HepG2 (cell line): ENCODE results near the gene RGS7. TPM values are rescaled to one million over a fixed set of nuclear protein-coding genes. Genes with fewer than 3 reads are reported as not detected.

ENCODE experiments used
- ATAC-seq: fragments of 200-7000 bp; cut with Tn5 transposase; 3 replicates; pipeline ENCODE4 v1.9.1; 2020; ENCODE audit warnings: mild to moderate bottlenecking, moderate library complexity
- BruUV-seq: library from RNA; stranded (reverse); fragments of 400-500 nt; replicated peaks from 2 replicates; lab custom pipeline; 2021; lab: Mats Ljungman, UMichigan
- CTCF ChIA-PET: fragments of 300-600 bp; formaldehyde crosslinking; extraction: SDS; loops from one replicate; lab custom pipeline; 2021; ENCODE audit warnings: low total read pairs, inconsistent platforms, low intra/inter-chr PET ratio; lab: Yijun Ruan, JAX
- POLR2A ChIA-PET: fragments of 350-600 bp; sonication (Branson Sonifier 250); formaldehyde crosslinking; loops from one replicate; lab custom pipeline; 2020; ENCODE audit warnings: antibody characterized with exemption, inconsistent platforms; lab: Yijun Ruan, JAX
- DNase-seq: peaks from one replicate; pipeline ENCODE4 v3.0.0-alpha.2; 2015; ENCODE audit warnings: low spot score
- FAIRE-seq: peaks from 3 replicates; lab custom pipeline; 2011; peaks lifted over from hg19 to GRCh38; lab: Jason Lieb, UNC
- H2AFZ ChIP-seq: one replicate; pipeline ENCODE4 v1.6.1; 2011; ENCODE audit warnings: low read length, inconsistent platforms
- H3K27ac ChIP-seq: fragments of 300-600 bp; 3 replicates; pipeline ENCODE4 v1.8.0; 2011; ENCODE audit warnings: mixed run types, mild to moderate bottlenecking, mixed read lengths, low read length, inconsistent platforms; ENCODE audit not compliant: insufficient read depth; ENCODE audit errors: extremely low read length
- H3K27me3 ChIP-seq, 2 experiments: fragments of 200-600 bp in 1 of 2; 2 replicates in 1 of 2; 3 replicates in 1 of 2; pipeline versions ENCODE4 v1.6.0 to v1.8.0; 2011; ENCODE audit warnings: low read length in 2 of 2, mild to moderate bottlenecking in 2 of 2, moderate library complexity in 2 of 2, inconsistent platforms in 1 of 2; ENCODE audit not compliant: insufficient read depth in 2 of 2, control insufficient read depth in 1 of 2
- H3K36me3 ChIP-seq, 2 experiments: fragments of 200-600 bp in 1 of 2; replicated peaks in 1 of 2; 2 replicates in 1 of 2; 3 replicates in 1 of 2; pipeline versions ENCODE4 v1.5.1 to v1.8.0; 2011; ENCODE audit warnings: low read length in 2 of 2, inconsistent platforms in 1 of 2; ENCODE audit not compliant: insufficient read depth in 2 of 2, control insufficient read depth in 1 of 2
- H3K4me1 ChIP-seq: 2 replicates; pipeline ENCODE4 v1.5.1; 2012; ENCODE audit warnings: low read length, inconsistent platforms; ENCODE audit not compliant: insufficient read depth
- H3K4me2 ChIP-seq: 2 replicates; pipeline ENCODE4 v1.6.0; 2011; ENCODE audit warnings: low read depth, low read length, inconsistent platforms
- H3K4me3 ChIP-seq, 3 experiments: fragments of 200-600 bp in 1 of 3; sonication (generic), shearing (Covaris generic) in 1 of 3; replicated peaks in 1 of 3; 2 replicates each; pipeline ENCODE4 v1.5.1; 2011 to 2016; ENCODE audit warnings: low read length in 3 of 3, inconsistent platforms in 2 of 3, low read depth in 2 of 3, mild to moderate bottlenecking in 2 of 3, control low read depth in 1 of 3, mixed read lengths in 1 of 3; ENCODE audit not compliant: insufficient read depth in 1 of 3
- H3K79me2 ChIP-seq: one replicate; pipeline ENCODE4 v1.6.1; 2011; ENCODE audit warnings: low read length, inconsistent platforms; ENCODE audit not compliant: insufficient read depth
- H3K9ac ChIP-seq: 2 replicates; pipeline ENCODE4 v1.6.0; 2011; ENCODE audit warnings: mild to moderate bottlenecking, low read depth, low read length, inconsistent platforms; ENCODE audit not compliant: insufficient read depth
- H3K9me3 ChIP-seq: 2 replicates; pipeline ENCODE4 v1.5.1; 2012; ENCODE audit warnings: mild to moderate bottlenecking, low read length
- H4K20me1 ChIP-seq: 2 replicates; pipeline ENCODE4 v1.6.0; 2011; ENCODE audit warnings: inconsistent platforms, mild to moderate bottlenecking, low read length, moderate library complexity; ENCODE audit not compliant: insufficient read depth
- ASH2L ChIP-seq: fragments of 300-600, 200-600 bp; sonication (generic); IDR thresholded peaks from 2 replicates; pipeline ENCODE4 v1.7.0; 2017; ENCODE audit warnings: low read depth, mild to moderate bottlenecking, moderate library complexity, mixed read lengths, low read length; ENCODE audit not compliant: insufficient read length
- ATF5 ChIP-seq: sonication (generic); formaldehyde crosslinking; IDR thresholded peaks from 2 replicates; pipeline ENCODE4 v1.4.0; 2020; ENCODE audit warnings: mild to moderate bottlenecking, low read depth, missing genetic modification reagents
- KLF12 ChIP-seq: sonication (generic); formaldehyde crosslinking; IDR thresholded peaks from 2 replicates; pipeline ENCODE4 v1.4.0; 2020; ENCODE audit warnings: missing genetic modification reagents, borderline replicate concordance
- KLF16 ChIP-seq, 2 experiments: sonication (generic) in 1 of 2; formaldehyde crosslinking in 1 of 2; IDR thresholded peaks; 2 replicates each; pipeline versions ENCODE4 v1.6.1 to v1.8.0; 2016 to 2023; ENCODE audit warnings: missing genetic modification reagents in 2 of 2, missing compliant biosample characterization in 1 of 2
- NCOA2 ChIP-seq: sonication (generic); formaldehyde crosslinking; IDR thresholded peaks from 2 replicates; pipeline ENCODE4 v1.8.0; 2022; ENCODE audit warnings: inconsistent platforms
- PCBP2 ChIP-seq: fragments of 200-400 bp; formaldehyde crosslinking; optimal IDR thresholded peaks from 2 replicates; pipeline ENCODE3; 2018; ENCODE audit warnings: low read length, low read depth; ENCODE audit not compliant: poor library complexity, severe bottlenecking
- SNRNP70 ChIP-seq: fragments of 200-400 bp; formaldehyde crosslinking; IDR thresholded peaks from 2 replicates; pipeline ENCODE4 v1.6.1; 2017; ENCODE audit warnings: mild to moderate bottlenecking, low read depth, low read length, moderate library complexity
- U2AF1 ChIP-seq: fragments of 200-400 bp; formaldehyde crosslinking; optimal IDR thresholded peaks from 2 replicates; pipeline ENCODE3; 2017; ENCODE audit warnings: mild to moderate bottlenecking, low read depth, low read length
- ZBTB10 ChIP-seq: sonication (generic); formaldehyde crosslinking; IDR thresholded peaks from 2 replicates; pipeline ENCODE4 v1.4.0; 2020; ENCODE audit warnings: missing genetic modification reagents, borderline replicate concordance
- ZFP90 ChIP-seq: sonication (generic); formaldehyde crosslinking; IDR thresholded peaks from 2 replicates; pipeline ENCODE4 v1.8.0; 2022; ENCODE audit warnings: missing genetic modification reagents, mild to moderate bottlenecking, inconsistent platforms, borderline replicate concordance
- ZNF124 ChIP-seq: sonication (generic); formaldehyde crosslinking; IDR thresholded peaks from 2 replicates; pipeline ENCODE4 v1.4.0; 2020; ENCODE audit warnings: missing genetic modification reagents
- ZNF615 ChIP-seq: sonication (generic); formaldehyde crosslinking; IDR thresholded peaks from 2 replicates; pipeline ENCODE4 v1.5.0; 2020; ENCODE audit warnings: mild to moderate bottlenecking, missing genetic modification reagents, borderline replicate concordance
- ZNF839 ChIP-seq: sonication (generic); formaldehyde crosslinking; IDR thresholded peaks from 2 replicates; pipeline ENCODE4 v1.4.0; 2020; ENCODE audit warnings: missing genetic modification reagents, mild to moderate bottlenecking, borderline replicate concordance
- whole genome bisulfite sequencing: methylation state at CpG from one replicate; pipeline ENCODE4 v1.1.6; 2017; ENCODE audit warnings: low lambda C conversion rate; 5-methylcytosine and 5-hydroxymethylcytosine counted together
- in situ Hi-C: cut with HindIII; loops from 2 replicates; pipeline ENCODE4 v1.10.0; 2017; ENCODE audit warnings: low pct_unique_long_range_greater_than_20kb; ENCODE audit not compliant: extremely low pct_ligation_motif_present
- intact Hi-C: fragments of 100-400 bp; cut with micrococcal nuclease; formaldehyde crosslinking; loops from one replicate; pipeline ENCODE4 v1.10.0; 2022; ENCODE audit not compliant: unreplicated experiment
- polyA plus RNA-seq, 8 experiments: library from polyadenylated mRNA; depleted of rRNA in 3 of 8; stranded (reverse) in 7 of 8; unstranded in 1 of 8; fragments of >200 nt; fragmentation: Illumina TruSeq in 4 of 8; extraction: Trizol in 4 of 8; gene quantifications; 2 replicates each; pipeline versions ENCODE4 v1.2.1 to v1.2.3, GENCODE V29; 2011 to 2016; ENCODE audit warnings: low read depth in 4 of 8, missing spikeins in 1 of 8, mixed read lengths in 1 of 8; ENCODE audit not compliant: insufficient read depth in 1 of 8
- total RNA-seq, 5 experiments: library from RNA; depleted of rRNA; stranded (reverse); fragments of >200 nt; fragmentation: Illumina TruSeq; extraction: Trizol; gene quantifications; 2 replicates each; pipeline ENCODE4 v1.2.3, GENCODE V29; 2016; ENCODE audit warnings: low read depth in 1 of 5
- TF ChIP-seq, protein P1 (sequence below): sonication (generic); formaldehyde crosslinking; IDR thresholded peaks from 2 replicates; pipeline ENCODE4 v1.5.1; 2020; ENCODE audit warnings: mild to moderate bottlenecking, missing genetic modification reagents, borderline replicate concordance
- TF ChIP-seq, protein P2 (sequence below): sonication (generic); formaldehyde crosslinking; IDR thresholded peaks from 2 replicates; pipeline ENCODE4 v1.4.0; 2020; ENCODE audit warnings: missing genetic modification reagents, borderline replicate concordance
- TF ChIP-seq, protein P3 (sequence below): IDR thresholded peaks from 2 replicates; pipeline ENCODE4 v1.6.1; 2016; ENCODE audit warnings: mild to moderate bottlenecking

Gene RGS7
- total and polyA plus RNA-seq, 2 of the 13 experiments (the other 11 are each of a cell fraction or from before 2014, with no cell fraction given), result not detected

- no peak for ATAC-seq
- H4K20me1 ChIP-seq, result no peaks in the 10 kb centered on the region
- no peak overlapping the region for H3K4me2 ChIP-seq
- no peaks in the 10 kb centered on the region for H3K27me3 ChIP-seq
- H3K36me3 ChIP-seq, result no peaks in the 10 kb centered on the region
- no peak overlapping the region for H2AFZ ChIP-seq
- no peak for FAIRE-seq
- H3K27ac ChIP-seq, result no peak overlapping the region
- in situ Hi-C loops, result no loop called here
- no peaks in the 10 kb centered on the region for H3K9me3 ChIP-seq
- H3K79me2 ChIP-seq, result no peaks in the 10 kb centered on the region
- intact Hi-C loops, result no loop called here
- H3K9ac ChIP-seq, result no peak overlapping the region
- no peaks in the 10 kb centered on the region for H3K4me1 ChIP-seq
- H3K4me3 ChIP-seq, result no peak overlapping the region
- CTCF ChIA-PET, result no interaction called here
- 0% methylated on average over 3 of the region's 3 CpGs for WGBS
- POLR2A ChIA-PET, result no interaction called here
- no TSS peak for BruUV-seq
- no peak for DNase-seq
- TF ChIP-seq ZBTB10 (CRISPR knock-in tag) (no peak), ZNF124 (CRISPR knock-in tag) (no peak), ZNF839 (CRISPR knock-in tag) (no peak), KLF12 (CRISPR knock-in tag) (no peak), NCOA2 (CRISPR knock-in tag) (no peak), SNRNP70 (no peak), ATF5 (CRISPR knock-in tag) (no peak), ASH2L (no peak), U2AF1 (no peak), ZFP90 (CRISPR knock-in tag) (no peak), KLF16 (CRISPR knock-in tag; IDR thresholded peaks at IDR 0.05) (no peak), ZNF615 (CRISPR knock-in tag) (no peak), PCBP2 (no peak)
- TF ChIP-seq, protein P1, sequence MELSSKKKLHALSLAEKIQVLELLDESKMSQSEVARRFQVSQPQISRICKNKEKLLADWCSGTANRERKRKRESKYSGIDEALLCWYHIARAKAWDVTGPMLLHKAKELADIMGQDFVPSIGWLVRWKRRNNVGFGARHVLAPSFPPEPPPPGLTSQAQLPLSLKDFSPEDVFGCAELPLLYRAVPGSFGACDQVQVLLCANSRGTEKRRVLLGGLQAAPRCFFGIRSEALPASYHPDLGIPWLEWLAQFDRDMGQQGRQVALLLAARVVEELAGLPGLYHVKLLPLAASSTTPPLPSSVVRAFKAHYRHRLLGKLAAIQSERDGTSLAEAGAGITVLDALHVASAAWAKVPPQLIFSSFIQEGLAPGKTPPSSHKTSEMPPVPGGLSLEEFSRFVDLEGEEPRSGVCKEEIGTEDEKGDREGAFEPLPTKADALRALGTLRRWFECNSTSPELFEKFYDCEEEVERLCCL (CRISPR knock-in tag), result no peak
- TF ChIP-seq, protein P2, sequence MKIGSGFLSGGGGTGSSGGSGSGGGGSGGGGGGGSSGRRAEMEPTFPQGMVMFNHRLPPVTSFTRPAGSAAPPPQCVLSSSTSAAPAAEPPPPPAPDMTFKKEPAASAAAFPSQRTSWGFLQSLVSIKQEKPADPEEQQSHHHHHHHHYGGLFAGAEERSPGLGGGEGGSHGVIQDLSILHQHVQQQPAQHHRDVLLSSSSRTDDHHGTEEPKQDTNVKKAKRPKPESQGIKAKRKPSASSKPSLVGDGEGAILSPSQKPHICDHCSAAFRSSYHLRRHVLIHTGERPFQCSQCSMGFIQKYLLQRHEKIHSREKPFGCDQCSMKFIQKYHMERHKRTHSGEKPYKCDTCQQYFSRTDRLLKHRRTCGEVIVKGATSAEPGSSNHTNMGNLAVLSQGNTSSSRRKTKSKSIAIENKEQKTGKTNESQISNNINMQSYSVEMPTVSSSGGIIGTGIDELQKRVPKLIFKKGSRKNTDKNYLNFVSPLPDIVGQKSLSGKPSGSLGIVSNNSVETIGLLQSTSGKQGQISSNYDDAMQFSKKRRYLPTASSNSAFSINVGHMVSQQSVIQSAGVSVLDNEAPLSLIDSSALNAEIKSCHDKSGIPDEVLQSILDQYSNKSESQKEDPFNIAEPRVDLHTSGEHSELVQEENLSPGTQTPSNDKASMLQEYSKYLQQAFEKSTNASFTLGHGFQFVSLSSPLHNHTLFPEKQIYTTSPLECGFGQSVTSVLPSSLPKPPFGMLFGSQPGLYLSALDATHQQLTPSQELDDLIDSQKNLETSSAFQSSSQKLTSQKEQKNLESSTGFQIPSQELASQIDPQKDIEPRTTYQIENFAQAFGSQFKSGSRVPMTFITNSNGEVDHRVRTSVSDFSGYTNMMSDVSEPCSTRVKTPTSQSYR (CRISPR knock-in tag), result no peak
- TF ChIP-seq, protein P3, sequence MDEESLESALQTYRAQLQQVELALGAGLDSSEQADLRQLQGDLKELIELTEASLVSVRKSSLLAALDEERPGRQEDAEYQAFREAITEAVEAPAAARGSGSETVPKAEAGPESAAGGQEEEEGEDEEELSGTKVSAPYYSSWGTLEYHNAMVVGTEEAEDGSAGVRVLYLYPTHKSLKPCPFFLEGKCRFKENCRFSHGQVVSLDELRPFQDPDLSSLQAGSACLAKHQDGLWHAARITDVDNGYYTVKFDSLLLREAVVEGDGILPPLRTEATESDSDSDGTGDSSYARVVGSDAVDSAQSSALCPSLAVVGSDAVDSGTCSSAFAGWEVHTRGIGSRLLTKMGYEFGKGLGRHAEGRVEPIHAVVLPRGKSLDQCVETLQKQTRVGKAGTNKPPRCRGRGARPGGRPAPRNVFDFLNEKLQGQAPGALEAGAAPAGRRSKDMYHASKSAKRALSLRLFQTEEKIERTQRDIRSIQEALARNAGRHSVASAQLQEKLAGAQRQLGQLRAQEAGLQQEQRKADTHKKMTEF (CRISPR knock-in tag), result no peak
These were observed 185.0 kb downstream of the RGS7 start for GRCh38 chr1:241171991-241172390.
